Endodermal cell (in vitro differentiated cells): ENCODE measurements around the gene RTEL1. TPM values are rescaled to one million over a fixed set of nuclear protein-coding genes. Genes with fewer than 3 reads are reported as not detected.

Source experiments
- DNase-seq: peaks from one replicate; pipeline ENCODE4 v3.0.0-alpha.2; 2017
- H3K27ac ChIP-seq: 2 replicates; pipeline ENCODE4 v1.5.1; 2013; ENCODE audit warnings: mild to moderate bottlenecking, low read depth, low read length, moderate library complexity
- H3K27me3 ChIP-seq: 2 replicates; pipeline ENCODE4 v1.6.1; 2013; ENCODE audit warnings: mild to moderate bottlenecking, low read length, moderate library complexity; ENCODE audit not compliant: insufficient read depth, control insufficient read depth, poor library complexity, severe bottlenecking
- H3K36me3 ChIP-seq: 2 replicates; pipeline ENCODE4 v1.7.0; 2013; ENCODE audit warnings: mild to moderate bottlenecking, low read length, moderate library complexity; ENCODE audit not compliant: control insufficient read depth, insufficient read depth
- H3K4me1 ChIP-seq: one replicate; pipeline ENCODE4 v1.7.0; 2013; ENCODE audit warnings: low read length; ENCODE audit not compliant: control insufficient read depth, insufficient read depth
- H3K4me3 ChIP-seq: 2 replicates; pipeline ENCODE4 v1.5.1; 2013; ENCODE audit warnings: mild to moderate bottlenecking, low read length, moderate library complexity
- H3K9ac ChIP-seq: 2 replicates; pipeline ENCODE4 v1.6.1; 2013; ENCODE audit warnings: mild to moderate bottlenecking, low read length, moderate library complexity; ENCODE audit not compliant: poor library complexity, severe bottlenecking; ENCODE audit errors: extremely low read depth
- H3K9me3 ChIP-seq: 2 replicates; pipeline ENCODE4 v1.6.1; 2013; ENCODE audit warnings: mild to moderate bottlenecking, low read length, moderate library complexity; ENCODE audit not compliant: control insufficient read depth
- H3K27ac Mint-ChIP-seq: 2 replicates; pipeline ENCODE4 v1.8.0; 2020; ENCODE audit warnings: mixed read lengths
- H3K27me3 Mint-ChIP-seq: 2 replicates; pipeline ENCODE4 v1.8.0; 2021; ENCODE audit warnings: mild to moderate bottlenecking, mixed read lengths; ENCODE audit not compliant: insufficient read depth
- H3K36me3 Mint-ChIP-seq: 2 replicates; pipeline ENCODE4 v1.8.0; 2020; ENCODE audit warnings: low read depth, mixed read lengths
- H3K4me1 Mint-ChIP-seq: 2 replicates; pipeline ENCODE4 v1.8.0; 2020; ENCODE audit warnings: mixed read lengths
- H3K4me3 Mint-ChIP-seq: 2 replicates; pipeline ENCODE4 v1.8.0; 2020; ENCODE audit warnings: mild to moderate bottlenecking, moderate library complexity, mixed read lengths
- H3K9me3 Mint-ChIP-seq: 2 replicates; pipeline ENCODE4 v1.8.0; 2020; ENCODE audit warnings: mild to moderate bottlenecking, mixed read lengths
- CTCF ChIP-seq: fragments of 200-600 bp; sonication (generic); conservative IDR thresholded peaks from 2 replicates; pipeline ENCODE4 v1.5.0; 2021; ENCODE audit warnings: antibody characterized with exemption, mild to moderate bottlenecking
- whole genome bisulfite sequencing, 2 experiments: methylation state at CpG; one replicate each; pipeline versions ENCODE4 v1.1.5 to v1.1.7; 2013; ENCODE audit warnings: missing lambda C conversion rate in 2 of 2, mixed read lengths in 1 of 2; ENCODE audit not compliant: insufficient coverage in 1 of 2, insufficient read length in 1 of 2; 5-methylcytosine and 5-hydroxymethylcytosine counted together
- total RNA-seq, 2 donors: library from RNA; stranded (reverse); fragmentation: NEBNext Ultra II Directional in 1 of 2; extraction: Animal tissue kit (Norgen Biotek cat#: 25700) in 1 of 2; gene quantifications; 2 replicates in 1 of 2; 3 replicates in 1 of 2; pipeline ENCODE4 v1.2.1, GENCODE V29; 2021

Gene RTEL1
- total RNA-seq, 2 donors from 2014 or later: 33.9 to 36.7 TPM

- H3K36me3 ChIP-seq: peaks cover 55% of the 10 kb centered on the region
- peak within 1 kb of the TSS; percentile 84 for H3K4me3 Mint-ChIP-seq
- TF ChIP-seq CTCF: no peak
- H3K36me3 Mint-ChIP-seq: peaks cover 64% of the 10 kb centered on the region
- H3K9ac ChIP-seq: peak within 1 kb of the TSS; percentile 78
- peak within 1 kb of the TSS; percentile 70 for H3K27ac Mint-ChIP-seq
- 0 to 1% methylated on average over 25 to 98 of the region's 98 CpGs for WGBS, 2 experiments
- H3K27me3 ChIP-seq: no peaks in the 10 kb centered on the region
- H3K27ac ChIP-seq: peak within 1 kb of the TSS; percentile 60
- peaks cover 9% of the 10 kb centered on the region for H3K4me1 Mint-ChIP-seq
- no peaks in the 10 kb centered on the region for H3K27me3 Mint-ChIP-seq
- peak; percentile 95 for DNase-seq
- H3K4me1 ChIP-seq: peaks cover 12% of the 10 kb centered on the region
- peaks cover 11% of the 10 kb centered on the region for H3K9me3 ChIP-seq
- no peaks in the 10 kb centered on the region for H3K9me3 Mint-ChIP-seq
- peak within 1 kb of the TSS; percentile 90 for H3K4me3 ChIP-seq
Measured at GRCh38 chr20:63707558-63708300, 49.6 kb downstream of the RTEL1 start, which contains the start of the genes ARFRP1 and ZGPAT. TSS of gene ARFRP1 (minus strand) at chr20:63707976. CDS start at chr20:63707091, 885 bp downstream. TSS of gene ZGPAT (plus strand) at chr20:63708039. CDS start at chr20:63708581, 542 bp downstream.

- Histone ChIP-seq H3K36me3 (peaks cover 61% of the 10 kb centered on the region), H3K27me3 (no peaks in the 10 kb centered on the region), H3K4me3 (peak overlapping the region; percentile 90), H3K9ac (peak overlapping the region; percentile 78), H3K27ac (peak overlapping the region; percentile 36), H3K4me1 (peaks cover 12% of the 10 kb centered on the region), H3K9me3 (peaks cover 11% of the 10 kb centered on the region)
- Mint-ChIP-seq H3K36me3 (peaks cover 72% of the 10 kb centered on the region), H3K27me3 (no peaks in the 10 kb centered on the region), H3K4me3 (peak overlapping the region; percentile 84), H3K27ac (peak overlapping the region; percentile 65), H3K4me1 (peaks cover 9% of the 10 kb centered on the region), H3K9me3 (no peaks in the 10 kb centered on the region)
- no peak for TF ChIP-seq CTCF
- peak; percentile 62 for DNase-seq
- 27 to 31% methylated on average over 44 to 67 of the region's 67 CpGs for WGBS, 2 experiments
Measured at GRCh38 chr20:63708301-63709148, 50.4 kb downstream of the RTEL1 start.

GRCh38 chr20:63709149-63709527 is 51.0 kb downstream of the RTEL1 start:
- WGBS, 2 experiments: 97% methylated on average over 16 to 17 of the region's 17 CpGs
- Mint-ChIP-seq H3K4me3 (peak overlapping the region; percentile 84), H3K27me3 (no peaks in the 10 kb centered on the region), H3K27ac (no peak overlapping the region), H3K4me1 (peaks cover 9% of the 10 kb centered on the region), H3K9me3 (no peaks in the 10 kb centered on the region), H3K36me3 (peaks cover 74% of the 10 kb centered on the region)
- Histone ChIP-seq H3K9ac (no peak overlapping the region), H3K27me3 (no peaks in the 10 kb centered on the region), H3K4me3 (peak overlapping the region; percentile 90), H3K27ac (no peak overlapping the region), H3K4me1 (peaks cover 12% of the 10 kb centered on the region), H3K9me3 (peaks cover 13% of the 10 kb centered on the region), H3K36me3 (peaks cover 67% of the 10 kb centered on the region)
- no peak for TF ChIP-seq CTCF
- no peak for DNase-seq
